MCF 10A (cell line): Measurements from ENCODE around the gene RAD51B. TPM values are rescaled to one million over a fixed set of nuclear protein-coding genes. Genes with fewer than 3 reads are reported as not detected.

ENCODE experiments used
- BruUV-seq: library from RNA; stranded (reverse); fragments of 400-500 nt; replicated peaks from 2 replicates; lab custom pipeline; 2021; lab: Mats Ljungman, UMichigan
- CTCF ChIA-PET: fragments of 300-600 bp; sonication (Branson Sonifier 250); formaldehyde crosslinking; extraction: SDS; loops from one replicate; lab custom pipeline; 2021; ENCODE audit warnings: antibody characterized with exemption, inconsistent platforms; lab: Yijun Ruan, JAX
- POLR2A ChIA-PET: fragments of 300-600, 350-650 bp; sonication (Branson Sonifier 250); formaldehyde crosslinking; extraction: SDS; loops from one replicate; lab custom pipeline; 2020; ENCODE audit warnings: antibody characterized with exemption, inconsistent platforms; lab: Yijun Ruan, JAX
- DNase-seq: peaks from one replicate; pipeline ENCODE4 v3.0.0-alpha.2; 2018; ENCODE audit not compliant: unreplicated experiment
- H3K27ac Mint-ChIP-seq: one replicate; pipeline ENCODE4 v1.8.0; 2022; ENCODE audit warnings: mild to moderate bottlenecking, low read depth, mixed read lengths; ENCODE audit not compliant: unreplicated experiment
- H3K27me3 Mint-ChIP-seq: one replicate; pipeline ENCODE4 v1.8.0; 2022; ENCODE audit warnings: mixed read lengths; ENCODE audit not compliant: insufficient read depth, unreplicated experiment
- H3K36me3 Mint-ChIP-seq: one replicate; pipeline ENCODE4 v1.8.0; 2022; ENCODE audit warnings: mild to moderate bottlenecking, moderate library complexity, mixed read lengths; ENCODE audit not compliant: insufficient read depth, unreplicated experiment
- H3K4me1 Mint-ChIP-seq: one replicate; pipeline ENCODE4 v1.8.0; 2022; ENCODE audit warnings: mixed read lengths; ENCODE audit not compliant: insufficient read depth, unreplicated experiment
- H3K4me3 Mint-ChIP-seq: one replicate; pipeline ENCODE4 v1.8.0; 2022; ENCODE audit warnings: mild to moderate bottlenecking, moderate library complexity, mixed read lengths; ENCODE audit not compliant: unreplicated experiment
- H3K9me3 Mint-ChIP-seq: one replicate; pipeline ENCODE4 v1.8.0; 2022; ENCODE audit warnings: mixed read lengths; ENCODE audit not compliant: unreplicated experiment
- CTCF ChIP-seq: fragments of 200-600 bp; IDR thresholded peaks from one replicate; pipeline ENCODE4 v1.8.0; 2022; ENCODE audit warnings: antibody characterized with exemption, mild to moderate bottlenecking; ENCODE audit not compliant: unreplicated experiment
- intact Hi-C: fragments of 100-400 bp; cut with micrococcal nuclease; formaldehyde crosslinking; loops from 2 replicates; pipeline ENCODE4 v1.14.1; 2022
- total RNA-seq: library from RNA; stranded (reverse); gene quantifications from 2 replicates; pipeline ENCODE4 v1.2.3, GENCODE V29; 2022

The RAD51B gene
- total RNA-seq, 1 experiment from 2014 or later = 14.6 TPM

GRCh38 chr14:68468437-68469207 is 649.0 kb downstream of the RAD51B start:
- DNase-seq = peak; percentile 73
- intact Hi-C loops = loop anchor here (5.0 kb wide), 4 partner anchors 66 to 319 kb away; no protein-coding TSS in a partner anchor
- ChIA-PET POLR2A (interaction anchor here (0.6 to 8.6 kb wide), 17 partner anchors 7 to 327 kb away, joined by 3 to 68 read pairs (median 5); partner anchors contain the start of gene ZFP36L1), CTCF (interaction anchor here (0.6 to 1.8 kb wide), 8 partner anchors 20 to 219 kb away, joined by 3 to 7 read pairs (median 3); no protein-coding TSS in a partner anchor)
- peaks cover 73% of the 10 kb centered on the region for H3K4me1 Mint-ChIP-seq
- peak overlapping the region; percentile 75 for H3K27ac Mint-ChIP-seq
- no peak for TF ChIP-seq CTCF
- H3K36me3 Mint-ChIP-seq = no peaks in the 10 kb centered on the region
- H3K9me3 Mint-ChIP-seq = peaks cover under 1% of the 10 kb centered on the region
- H3K27me3 Mint-ChIP-seq = no peaks in the 10 kb centered on the region
- BruUV-seq = no TSS peak
- H3K4me3 Mint-ChIP-seq = no peak overlapping the region

- H3K9me3 Mint-ChIP-seq = peaks cover 7% of the 10 kb centered on the region
- ChIA-PET POLR2A (interaction anchor here (0.6 to 8.6 kb wide), 13 partner anchors 7 to 323 kb away, joined by 3 to 68 read pairs (median 7); partner anchors contain the start of gene ZFP36L1), CTCF (interaction anchor here (0.8 to 1.8 kb wide), 3 partner anchors 48 to 219 kb away, joined by 3 to 7 read pairs (median 3); no protein-coding TSS in a partner anchor)
- BruUV-seq = no TSS peak
- intact Hi-C loops = loop anchor here (5.0 kb wide), 4 partner anchors 67 to 318 kb away; no protein-coding TSS in a partner anchor
- TF ChIP-seq CTCF = no peak
- peaks cover 73% of the 10 kb centered on the region for H3K4me1 Mint-ChIP-seq
- H3K36me3 Mint-ChIP-seq = no peaks in the 10 kb centered on the region
- no peak overlapping the region for H3K4me3 Mint-ChIP-seq
- H3K27me3 Mint-ChIP-seq = no peaks in the 10 kb centered on the region
- DNase-seq = no peak
- H3K27ac Mint-ChIP-seq = peak overlapping the region; percentile 75
Measured at GRCh38 chr14:68469208-68469713, 649.7 kb downstream of the RAD51B start.

GRCh38 chr14:68470361-68470760 is 650.8 kb downstream of the RAD51B start:
- ChIA-PET POLR2A (interaction anchor here (0.7 to 8.6 kb wide), 6 partner anchors 33 to 530 kb away, joined by 3 to 68 read pairs (median 4); no protein-coding TSS in a partner anchor), CTCF (interaction anchor here (0.6 to 1.2 kb wide), 3 partner anchors 12 to 315 kb away, joined by 3 to 4 read pairs (median 3); no protein-coding TSS in a partner anchor)
- Mint-ChIP-seq H3K27ac (peak overlapping the region; percentile 75), H3K4me1 (peaks cover 64% of the 10 kb centered on the region), H3K4me3 (no peak overlapping the region), H3K9me3 (peaks cover 7% of the 10 kb centered on the region), H3K36me3 (no peaks in the 10 kb centered on the region), H3K27me3 (no peaks in the 10 kb centered on the region)
- no peak for TF ChIP-seq CTCF
- peak; percentile 29 for DNase-seq
- no TSS peak for BruUV-seq
- intact Hi-C loops = no loop called here
